Mesothelial cell of epicardium (in vitro differentiated cells): ENCODE measurements around the gene PAK2. TPM values are rescaled to one million over a fixed set of nuclear protein-coding genes. Genes with fewer than 3 reads are reported as not detected.

ENCODE experiments used
- DNase-seq, 2 experiments: peaks; one replicate each; pipeline ENCODE4 v3.0.0; 2021; ENCODE audit warnings: low spot score in 2 of 2; ENCODE audit not compliant: unreplicated experiment in 2 of 2
- H3K27ac Mint-ChIP-seq: 2 replicates; pipeline ENCODE4 v1.8.0; 2021; ENCODE audit warnings: mixed read lengths
- H3K27me3 Mint-ChIP-seq: 2 replicates; pipeline ENCODE4 v1.8.0; 2021; ENCODE audit warnings: low read depth, mixed read lengths
- H3K36me3 Mint-ChIP-seq: 2 replicates; pipeline ENCODE4 v1.8.0; 2021; ENCODE audit warnings: mixed read lengths
- H3K4me1 Mint-ChIP-seq: 2 replicates; pipeline ENCODE4 v1.8.0; 2021; ENCODE audit warnings: mixed read lengths
- H3K4me3 Mint-ChIP-seq: 2 replicates; pipeline ENCODE4 v1.8.0; 2021; ENCODE audit warnings: mild to moderate bottlenecking, moderate library complexity, mixed read lengths
- H3K9me3 Mint-ChIP-seq: 2 replicates; pipeline ENCODE4 v1.8.0; 2021; ENCODE audit warnings: mixed read lengths
- total RNA-seq: library from RNA; stranded (reverse); gene quantifications from 3 replicates; pipeline ENCODE4 v1.2.1, GENCODE V29; 2021
- TF ChIP-seq, protein P1 (sequence below): fragments of 200-600 bp; sonication (generic); IDR thresholded peaks from one replicate; pipeline ENCODE4 v1.5.0; 2021; ENCODE audit warnings: antibody characterized with exemption; ENCODE audit not compliant: unreplicated experiment

The PAK2 gene
- total RNA-seq, 1 donor from 2014 or later: 52.0 TPM

- peak overlapping the region; percentile 32 for H3K27ac Mint-ChIP-seq
- H3K9me3 Mint-ChIP-seq: no peaks in the 10 kb centered on the region
Observed at GRCh38 chr3:196875258-196875657, 135.6 kb downstream of the PAK2 start.

More at GRCh38 chr3:196875258-196875657, 135.6 kb downstream of the PAK2 start:
- no peak overlapping the region for H3K4me3 Mint-ChIP-seq
- peaks cover 2% of the 10 kb centered on the region for H3K36me3 Mint-ChIP-seq
- H3K27me3 Mint-ChIP-seq: no peaks in the 10 kb centered on the region
- peaks cover 11% of the 10 kb centered on the region for H3K4me1 Mint-ChIP-seq
- no peak for DNase-seq
- TF ChIP-seq, protein P1, sequence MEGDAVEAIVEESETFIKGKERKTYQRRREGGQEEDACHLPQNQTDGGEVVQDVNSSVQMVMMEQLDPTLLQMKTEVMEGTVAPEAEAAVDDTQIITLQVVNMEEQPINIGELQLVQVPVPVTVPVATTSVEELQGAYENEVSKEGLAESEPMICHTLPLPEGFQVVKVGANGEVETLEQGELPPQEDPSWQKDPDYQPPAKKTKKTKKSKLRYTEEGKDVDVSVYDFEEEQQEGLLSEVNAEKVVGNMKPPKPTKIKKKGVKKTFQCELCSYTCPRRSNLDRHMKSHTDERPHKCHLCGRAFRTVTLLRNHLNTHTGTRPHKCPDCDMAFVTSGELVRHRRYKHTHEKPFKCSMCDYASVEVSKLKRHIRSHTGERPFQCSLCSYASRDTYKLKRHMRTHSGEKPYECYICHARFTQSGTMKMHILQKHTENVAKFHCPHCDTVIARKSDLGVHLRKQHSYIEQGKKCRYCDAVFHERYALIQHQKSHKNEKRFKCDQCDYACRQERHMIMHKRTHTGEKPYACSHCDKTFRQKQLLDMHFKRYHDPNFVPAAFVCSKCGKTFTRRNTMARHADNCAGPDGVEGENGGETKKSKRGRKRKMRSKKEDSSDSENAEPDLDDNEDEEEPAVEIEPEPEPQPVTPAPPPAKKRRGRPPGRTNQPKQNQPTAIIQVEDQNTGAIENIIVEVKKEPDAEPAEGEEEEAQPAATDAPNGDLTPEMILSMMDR: no peak

Other genes with a start within 250 kb of the PAK2 start
- 19.5 to 21.3 TPM (median 21.0 TPM) in 3 replicates for gene RNF168, start 236.1 kb upstream of the PAK2 start, total RNA-seq
- gene SMCO1, start 224.5 kb upstream of the PAK2 start, total RNA-seq: not detected in 3 replicates
- 12.3 to 15.7 TPM (median 13.4 TPM) in 3 replicates for gene WDR53, start 171.3 kb upstream of the PAK2 start, total RNA-seq
- 9.1 to 9.4 TPM (median 9.4 TPM) in 3 replicates for gene FBXO45, start 171.2 kb upstream of the PAK2 start, total RNA-seq
- 0.72 to 1.3 TPM (median 0.93 TPM) in 3 replicates for gene NRROS, start 100.2 kb upstream of the PAK2 start, total RNA-seq
- 2.1 to 2.5 TPM (median 2.1 TPM) in 3 replicates for gene CEP19, start 27.6 kb upstream of the PAK2 start, total RNA-seq
- gene PIGX, start 27.5 kb upstream of the PAK2 start, total RNA-seq: 24.8 to 26.4 TPM (median 25.9 TPM) in 3 replicates
- 44.4 to 47.3 TPM (median 46.5 TPM) in 3 replicates for gene SENP5, start 128.1 kb downstream of the PAK2 start, total RNA-seq
- 77.9 to 83.0 TPM (median 82.8 TPM) in 3 replicates for gene NCBP2, start 202.7 kb downstream of the PAK2 start, total RNA-seq
- gene PIGZ, start 229.0 kb downstream of the PAK2 start, total RNA-seq: 0.70 to 0.91 TPM (median 0.74 TPM) in 3 replicates